Right lobe of liver (tissue), 4 donors: ENCODE results near the gene UGT1A10.
"Not testable (repeated sequence)": the region's sequence is repeated elsewhere in the genome, so short reads cannot be mapped to it uniquely, and the experiment has no call there.

Source experiments
- POLR2A ChIP-seq: fragments of 450-650 bp; IDR thresholded peaks from one replicate; pipeline ENCODE4 v1.6.1; 2017; ENCODE audit warnings: antibody characterized with exemption, mild to moderate bottlenecking
- TF ChIP-seq, protein P1 (sequence below), 4 donors: fragments of 200-600 bp in 3 of 4; fragments of 450-650 bp in 1 of 4; IDR thresholded peaks; one replicate each; pipeline versions ENCODE4 v1.5.1 to v1.8.0; 2016 to 2022; ENCODE audit warnings: antibody characterized with exemption in 4 of 4, mild to moderate bottlenecking in 2 of 4
- donor health status: DM: no; HTN: no; CAD: no.
- donor health status: DM: no; HTN: no; CAD: no.
- donor health status: DM: no; HTN: yes; CAD: no.

GRCh38 chr2:233751212-233752009 lies 115.2 kb downstream of the UGT1A10 start:
- TF ChIP-seq, protein P1, sequence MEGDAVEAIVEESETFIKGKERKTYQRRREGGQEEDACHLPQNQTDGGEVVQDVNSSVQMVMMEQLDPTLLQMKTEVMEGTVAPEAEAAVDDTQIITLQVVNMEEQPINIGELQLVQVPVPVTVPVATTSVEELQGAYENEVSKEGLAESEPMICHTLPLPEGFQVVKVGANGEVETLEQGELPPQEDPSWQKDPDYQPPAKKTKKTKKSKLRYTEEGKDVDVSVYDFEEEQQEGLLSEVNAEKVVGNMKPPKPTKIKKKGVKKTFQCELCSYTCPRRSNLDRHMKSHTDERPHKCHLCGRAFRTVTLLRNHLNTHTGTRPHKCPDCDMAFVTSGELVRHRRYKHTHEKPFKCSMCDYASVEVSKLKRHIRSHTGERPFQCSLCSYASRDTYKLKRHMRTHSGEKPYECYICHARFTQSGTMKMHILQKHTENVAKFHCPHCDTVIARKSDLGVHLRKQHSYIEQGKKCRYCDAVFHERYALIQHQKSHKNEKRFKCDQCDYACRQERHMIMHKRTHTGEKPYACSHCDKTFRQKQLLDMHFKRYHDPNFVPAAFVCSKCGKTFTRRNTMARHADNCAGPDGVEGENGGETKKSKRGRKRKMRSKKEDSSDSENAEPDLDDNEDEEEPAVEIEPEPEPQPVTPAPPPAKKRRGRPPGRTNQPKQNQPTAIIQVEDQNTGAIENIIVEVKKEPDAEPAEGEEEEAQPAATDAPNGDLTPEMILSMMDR (IDR thresholded peaks at IDR 0.05) = not testable (repeated sequence)
- TF ChIP-seq POLR2A = not testable (repeated sequence)
